DND-41 (cell line): ENCODE results near the gene DAAM2.

Experiments used
- ATAC-seq: fragments of 200-7000 bp; cut with Tn5 transposase; 3 replicates; pipeline ENCODE4 v1.9.1; 2021; ENCODE audit warnings: low read depth; ENCODE audit not compliant: insufficient read depth
- DNase-seq: peaks from one replicate; pipeline ENCODE4 v3.0.0-alpha.2; 2020
- H2AFZ ChIP-seq: 2 replicates; pipeline ENCODE4 v1.6.0; 2012; ENCODE audit warnings: low read depth, low read length
- H3K27ac ChIP-seq: 2 replicates; pipeline ENCODE4 v1.5.1; 2012; ENCODE audit warnings: low read length, inconsistent platforms
- H3K27me3 ChIP-seq: fragments of 200-600 bp; sonication (generic); 2 replicates; pipeline ENCODE4 v1.6.0; 2012; ENCODE audit warnings: low read length, mild to moderate bottlenecking, inconsistent platforms; ENCODE audit not compliant: insufficient read depth, poor library complexity
- H3K36me3 ChIP-seq: 2 replicates; pipeline ENCODE4 v1.5.1; 2012; ENCODE audit warnings: low read length, inconsistent platforms; ENCODE audit not compliant: insufficient read depth
- H3K4me1 ChIP-seq: 2 replicates; pipeline ENCODE4 v1.5.1; 2012; ENCODE audit warnings: mild to moderate bottlenecking, low read length; ENCODE audit not compliant: insufficient read depth
- H3K4me2 ChIP-seq: 2 replicates; pipeline ENCODE4 v1.6.0; 2012; ENCODE audit warnings: mild to moderate bottlenecking, moderate library complexity, low read length, inconsistent platforms; ENCODE audit not compliant: insufficient read depth
- H3K4me3 ChIP-seq, 2 experiments: fragments of 200-600 bp in 1 of 2; shearing (Covaris generic) in 1 of 2; 2 replicates each; pipeline ENCODE4 v1.5.1; 2012 to 2016; ENCODE audit warnings: inconsistent platforms in 2 of 2, low read length in 2 of 2, mild to moderate bottlenecking in 2 of 2, low read depth in 1 of 2, moderate library complexity in 1 of 2
- H3K79me2 ChIP-seq: 2 replicates; pipeline ENCODE4 v1.6.0; 2012; ENCODE audit warnings: low read length, inconsistent platforms; ENCODE audit not compliant: insufficient read depth
- H3K9ac ChIP-seq: 2 replicates; pipeline ENCODE4 v1.6.0; 2012; ENCODE audit warnings: low read depth, mild to moderate bottlenecking, inconsistent platforms, low read length, moderate library complexity
- H3K9me3 ChIP-seq: 2 replicates; pipeline ENCODE4 v1.5.1; 2012; ENCODE audit warnings: low read length, moderate library complexity, mild to moderate bottlenecking, inconsistent platforms; ENCODE audit not compliant: insufficient read depth, severe bottlenecking
- H4K20me1 ChIP-seq: 2 replicates; pipeline ENCODE4 v1.6.0; 2012; ENCODE audit warnings: low read length; ENCODE audit not compliant: insufficient read depth
- EZH2 ChIP-seq: IDR thresholded peaks from 3 replicates; pipeline ENCODE4 v1.6.1; 2012; ENCODE audit warnings: borderline replicate concordance, low read depth, mild to moderate bottlenecking, moderate library complexity, low read length, inconsistent platforms; ENCODE audit not compliant: severe bottlenecking
- TF ChIP-seq, protein P1 (sequence below): IDR thresholded peaks from 2 replicates; pipeline ENCODE4 v1.5.1; 2012; ENCODE audit warnings: borderline replicate concordance, low read length, moderate library complexity, mild to moderate bottlenecking; ENCODE audit not compliant: poor library complexity, severe bottlenecking; ENCODE audit errors: extremely low read depth

Gene DAAM2

DNA sequence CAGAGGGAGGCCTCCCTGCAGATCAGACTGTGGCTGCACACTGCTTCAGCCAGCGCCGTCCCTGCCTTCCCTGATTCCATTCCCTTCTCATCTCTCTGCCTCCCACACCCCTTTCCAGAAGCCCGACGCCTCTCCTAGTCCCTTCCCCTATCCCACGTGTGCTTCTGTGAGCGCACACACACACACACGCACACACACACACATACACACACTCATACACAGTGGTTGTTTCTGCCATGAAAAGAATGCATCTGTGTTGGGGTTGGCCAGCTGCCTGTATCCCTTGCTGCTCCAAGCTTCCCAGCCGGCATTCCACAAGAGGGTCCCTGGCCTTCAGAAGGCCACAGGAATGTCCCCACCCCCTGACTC lies 90.3 kb downstream of the DAAM2 start:
- no peak overlapping the region for H3K9ac ChIP-seq
- H3K9me3 ChIP-seq, result no peaks in the 10 kb centered on the region
- H3K4me3 ChIP-seq, result no peak overlapping the region
- no peak overlapping the region for H2AFZ ChIP-seq
- no peaks in the 10 kb centered on the region for H3K36me3 ChIP-seq
- ATAC-seq (no peak), DNase-seq (no peak)
- H4K20me1 ChIP-seq, result no peaks in the 10 kb centered on the region
- H3K27ac ChIP-seq, result no peak overlapping the region
- TF ChIP-seq, protein P1, sequence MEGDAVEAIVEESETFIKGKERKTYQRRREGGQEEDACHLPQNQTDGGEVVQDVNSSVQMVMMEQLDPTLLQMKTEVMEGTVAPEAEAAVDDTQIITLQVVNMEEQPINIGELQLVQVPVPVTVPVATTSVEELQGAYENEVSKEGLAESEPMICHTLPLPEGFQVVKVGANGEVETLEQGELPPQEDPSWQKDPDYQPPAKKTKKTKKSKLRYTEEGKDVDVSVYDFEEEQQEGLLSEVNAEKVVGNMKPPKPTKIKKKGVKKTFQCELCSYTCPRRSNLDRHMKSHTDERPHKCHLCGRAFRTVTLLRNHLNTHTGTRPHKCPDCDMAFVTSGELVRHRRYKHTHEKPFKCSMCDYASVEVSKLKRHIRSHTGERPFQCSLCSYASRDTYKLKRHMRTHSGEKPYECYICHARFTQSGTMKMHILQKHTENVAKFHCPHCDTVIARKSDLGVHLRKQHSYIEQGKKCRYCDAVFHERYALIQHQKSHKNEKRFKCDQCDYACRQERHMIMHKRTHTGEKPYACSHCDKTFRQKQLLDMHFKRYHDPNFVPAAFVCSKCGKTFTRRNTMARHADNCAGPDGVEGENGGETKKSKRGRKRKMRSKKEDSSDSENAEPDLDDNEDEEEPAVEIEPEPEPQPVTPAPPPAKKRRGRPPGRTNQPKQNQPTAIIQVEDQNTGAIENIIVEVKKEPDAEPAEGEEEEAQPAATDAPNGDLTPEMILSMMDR, result no peak
- TF ChIP-seq EZH2, result no peak
- no peaks in the 10 kb centered on the region for H3K79me2 ChIP-seq
- H3K4me2 ChIP-seq, result no peak overlapping the region
- no peaks in the 10 kb centered on the region for H3K27me3 ChIP-seq
- H3K4me1 ChIP-seq, result peaks cover 37% of the 10 kb centered on the region

DNA sequence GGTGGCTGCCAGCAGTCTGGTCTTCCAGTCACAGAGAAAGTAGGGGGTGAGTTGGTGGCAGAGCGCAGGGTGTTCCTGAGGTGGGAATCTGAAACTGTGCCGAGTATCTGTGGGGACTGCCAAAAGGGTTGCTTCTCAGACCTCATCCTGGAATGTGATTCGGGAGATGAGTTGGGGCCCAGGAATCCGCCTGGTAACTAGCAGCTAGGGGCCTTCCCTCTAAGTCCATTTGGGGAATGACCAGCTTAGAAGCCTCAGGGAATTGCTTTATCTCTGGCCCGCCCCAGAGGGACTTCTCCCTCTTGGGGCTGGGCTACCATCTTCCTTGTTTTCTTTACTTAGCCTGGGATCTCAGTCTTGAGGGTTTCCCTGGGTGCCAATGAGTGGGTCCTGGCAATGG lies 92.5 kb downstream of the DAAM2 start:
- Histone ChIP-seq H2AFZ (no peak overlapping the region), H3K9me3 (no peaks in the 10 kb centered on the region), H3K4me2 (no peak overlapping the region), H3K9ac (no peak overlapping the region), H3K79me2 (no peaks in the 10 kb centered on the region), H3K27me3 (no peaks in the 10 kb centered on the region), H3K4me1 (peaks cover 25% of the 10 kb centered on the region), H3K27ac (no peak overlapping the region), H4K20me1 (no peaks in the 10 kb centered on the region), H3K4me3 (no peak overlapping the region), H3K36me3 (no peaks in the 10 kb centered on the region)
- ATAC-seq (no peak), DNase-seq (no peak)
- TF ChIP-seq, protein P1, result no peak
- TF ChIP-seq EZH2, result no peak

DNA sequence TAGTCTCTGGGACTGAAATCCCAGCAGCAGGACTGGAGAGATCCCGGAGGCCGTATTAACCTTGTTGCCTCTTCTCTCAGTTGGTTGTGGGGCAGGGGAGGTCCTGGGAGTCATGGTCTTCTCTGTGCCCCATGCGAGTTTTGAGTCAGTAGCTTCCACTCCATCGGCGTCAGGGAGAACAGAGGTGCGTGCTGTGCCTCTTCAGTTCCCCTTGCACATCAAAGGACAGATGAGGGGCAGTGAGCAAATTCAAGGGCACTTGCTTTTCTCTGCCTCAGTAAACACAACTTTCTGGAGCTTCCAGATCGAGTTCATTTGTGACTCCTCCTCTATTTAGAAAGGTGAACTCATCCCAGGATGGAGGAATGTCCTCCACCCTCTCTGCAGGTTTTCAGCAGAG lies 93.5 kb downstream of the DAAM2 start:
- H3K36me3 ChIP-seq, result no peaks in the 10 kb centered on the region
- no peak overlapping the region for H2AFZ ChIP-seq
- ATAC-seq (no peak), DNase-seq (no peak)
- H3K9me3 ChIP-seq, result no peaks in the 10 kb centered on the region
- H3K79me2 ChIP-seq, result no peaks in the 10 kb centered on the region
- H4K20me1 ChIP-seq, result no peaks in the 10 kb centered on the region
- no peak overlapping the region for H3K27ac ChIP-seq
- H3K4me1 ChIP-seq, result peaks cover 15% of the 10 kb centered on the region
- TF ChIP-seq, protein P1, result no peak
- TF ChIP-seq EZH2, result no peak
- H3K4me2 ChIP-seq, result no peak overlapping the region
- H3K4me3 ChIP-seq, result no peak overlapping the region
- no peaks in the 10 kb centered on the region for H3K27me3 ChIP-seq
- H3K9ac ChIP-seq, result no peak overlapping the region

DNA sequence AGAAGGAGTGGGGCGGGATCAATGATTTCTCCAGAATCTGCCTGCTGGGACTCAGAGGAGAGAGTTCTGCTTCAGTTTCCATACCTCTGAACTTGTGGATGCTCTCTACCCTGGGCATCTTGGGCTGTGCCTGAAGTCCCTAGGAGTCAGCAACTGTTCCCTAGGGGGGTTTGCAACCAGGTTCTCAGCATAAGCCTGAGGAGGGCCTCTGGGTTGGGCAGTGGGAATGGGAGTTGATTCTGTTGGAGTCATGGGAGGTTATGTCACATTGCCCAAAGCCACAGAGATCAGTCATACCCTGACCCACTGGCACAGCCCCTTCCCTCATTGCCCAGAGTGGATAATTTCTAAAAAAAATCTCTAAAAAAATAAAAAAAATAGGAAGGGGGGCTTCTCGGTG lies 94.7 kb downstream of the DAAM2 start:
- H3K4me3 ChIP-seq, result no peak overlapping the region
- no peak overlapping the region for H3K4me2 ChIP-seq
- DNase-seq (no peak), ATAC-seq (no peak)
- H2AFZ ChIP-seq, result no peak overlapping the region
- H3K9ac ChIP-seq, result no peak overlapping the region
- TF ChIP-seq, protein P1, result no peak
- TF ChIP-seq EZH2, result no peak
- no peaks in the 10 kb centered on the region for H3K9me3 ChIP-seq
- no peaks in the 10 kb centered on the region for H3K36me3 ChIP-seq
- H3K4me1 ChIP-seq, result 0 out of 2 replicates have a peak, but pooled peaks cover 9% of the 10 kb centered on the region
- no peak overlapping the region for H3K27ac ChIP-seq
- no peaks in the 10 kb centered on the region for H3K79me2 ChIP-seq
- no peaks in the 10 kb centered on the region for H4K20me1 ChIP-seq
- no peaks in the 10 kb centered on the region for H3K27me3 ChIP-seq
